Measurements from ENCODE around the gene TIMP2. TPM values are rescaled to one million over a fixed set of nuclear protein-coding genes. Genes with fewer than 3 reads are reported as not detected.

The TIMP2 gene
- polyA plus RNA-seq, 2 of the 4 experiments (the other 2 are of a cell fraction), result 68.1 to 166 TPM

GRCh38 chr17:78831688-78832540, 93.3 kb downstream of the TIMP2 start:
- no peak for DNase-seq (ENCODE audit: low read depth in 1 of 2, low spot score in 1 of 2)
- no peak overlapping the region for H3K4me2 ChIP-seq
- POLR2A ChIA-PET, result no interaction called here
- no peak for TF ChIP-seq NR3C1 (IDR thresholded peaks at IDR 0.05)
- TF ChIP-seq NPAS2 (CRISPR knock-in tag; IDR thresholded peaks at IDR 0.05; ENCODE audit: borderline replicate concordance), result no peak
- TF ChIP-seq MAZ (IDR thresholded peaks at IDR 0.05; ENCODE audit: borderline replicate concordance, low read depth, low read length), result no peak
- TF ChIP-seq HOXB5 (CRISPR knock-in tag; IDR thresholded peaks at IDR 0.05), result no peak
- TF ChIP-seq TP53 (CRISPR knock-in tag; IDR thresholded peaks at IDR 0.05), result no peak
- no peak for TF ChIP-seq ATOH8 (CRISPR knock-in tag; IDR thresholded peaks at IDR 0.05; ENCODE audit: low read depth)
- no peak for TF ChIP-seq KDM1A (IDR thresholded peaks at IDR 0.05; ENCODE audit: low read depth)
- TF ChIP-seq ZSCAN20 (CRISPR knock-in tag; IDR thresholded peaks at IDR 0.05), result no peak
- no peak; the same call in 1 of the 2 replicates for TF ChIP-seq POLR2AphosphoS2 (conservative IDR thresholded peaks at IDR 0.05; ENCODE audit: low read length)
- no peak for TF ChIP-seq KDM5A (IDR thresholded peaks at IDR 0.05)
- no peak for TF ChIP-seq EHMT2 (IDR thresholded peaks at IDR 0.05; ENCODE audit: low read depth)
- TF ChIP-seq HOXB13 (CRISPR knock-in tag; IDR thresholded peaks at IDR 0.05; ENCODE audit: low read depth), result no peak
- TF ChIP-seq, protein P1, sequence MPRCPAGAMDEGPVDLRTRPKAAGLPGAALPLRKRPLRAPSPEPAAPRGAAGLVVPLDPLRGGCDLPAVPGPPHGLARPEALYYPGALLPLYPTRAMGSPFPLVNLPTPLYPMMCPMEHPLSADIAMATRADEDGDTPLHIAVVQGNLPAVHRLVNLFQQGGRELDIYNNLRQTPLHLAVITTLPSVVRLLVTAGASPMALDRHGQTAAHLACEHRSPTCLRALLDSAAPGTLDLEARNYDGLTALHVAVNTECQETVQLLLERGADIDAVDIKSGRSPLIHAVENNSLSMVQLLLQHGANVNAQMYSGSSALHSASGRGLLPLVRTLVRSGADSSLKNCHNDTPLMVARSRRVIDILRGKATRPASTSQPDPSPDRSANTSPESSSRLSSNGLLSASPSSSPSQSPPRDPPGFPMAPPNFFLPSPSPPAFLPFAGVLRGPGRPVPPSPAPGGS (IDR thresholded peaks at IDR 0.05), result no peak
- TF ChIP-seq, protein P2, sequence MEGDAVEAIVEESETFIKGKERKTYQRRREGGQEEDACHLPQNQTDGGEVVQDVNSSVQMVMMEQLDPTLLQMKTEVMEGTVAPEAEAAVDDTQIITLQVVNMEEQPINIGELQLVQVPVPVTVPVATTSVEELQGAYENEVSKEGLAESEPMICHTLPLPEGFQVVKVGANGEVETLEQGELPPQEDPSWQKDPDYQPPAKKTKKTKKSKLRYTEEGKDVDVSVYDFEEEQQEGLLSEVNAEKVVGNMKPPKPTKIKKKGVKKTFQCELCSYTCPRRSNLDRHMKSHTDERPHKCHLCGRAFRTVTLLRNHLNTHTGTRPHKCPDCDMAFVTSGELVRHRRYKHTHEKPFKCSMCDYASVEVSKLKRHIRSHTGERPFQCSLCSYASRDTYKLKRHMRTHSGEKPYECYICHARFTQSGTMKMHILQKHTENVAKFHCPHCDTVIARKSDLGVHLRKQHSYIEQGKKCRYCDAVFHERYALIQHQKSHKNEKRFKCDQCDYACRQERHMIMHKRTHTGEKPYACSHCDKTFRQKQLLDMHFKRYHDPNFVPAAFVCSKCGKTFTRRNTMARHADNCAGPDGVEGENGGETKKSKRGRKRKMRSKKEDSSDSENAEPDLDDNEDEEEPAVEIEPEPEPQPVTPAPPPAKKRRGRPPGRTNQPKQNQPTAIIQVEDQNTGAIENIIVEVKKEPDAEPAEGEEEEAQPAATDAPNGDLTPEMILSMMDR (IDR thresholded peaks at IDR 0.05), result no peak
- no peak for TF ChIP-seq HDAC2 (IDR thresholded peaks at IDR 0.05)
- no peak for TF ChIP-seq EHF (CRISPR knock-in tag; IDR thresholded peaks at IDR 0.05)
- TF ChIP-seq ZFP36 (IDR thresholded peaks at IDR 0.05; ENCODE audit: borderline replicate concordance, partially characterized antibody), result no peak
- TF ChIP-seq HMGXB4 (CRISPR knock-in tag; IDR thresholded peaks at IDR 0.05; ENCODE audit: borderline replicate concordance), result no peak
- TF ChIP-seq TFCP2L1 (CRISPR knock-in tag; IDR thresholded peaks at IDR 0.05), result no peak
- no peak overlapping the region for H3K27ac ChIP-seq
- no peaks in the 10 kb centered on the region for H3K9me3 ChIP-seq
- ATAC-seq, result no peak
- WGBS (ENCODE audit: missing lambda C conversion rate), result 91% methylated on average over 15 of the region's 15 CpGs
- no peak overlapping the region for H3K4me3 ChIP-seq
- no peak for FAIRE-seq
- H3K4me1 ChIP-seq, result no peaks in the 10 kb centered on the region
- CTCF ChIA-PET, result interaction anchor here (0.7 to 1.5 kb wide), 5 partner anchors 9 to 335 kb away, joined by 3 to 4 read pairs (median 4); no protein-coding TSS in a partner anchor

GRCh38 chr17:78829477-78829876, 95.7 kb downstream of the TIMP2 start:
- ChIA-PET POLR2A (no interaction called here), CTCF (interaction anchor here (0.6 to 1.6 kb wide), 5 partner anchors 8 to 148 kb away, joined by 3 to 5 read pairs (median 4); no protein-coding TSS in a partner anchor)
- no peak for ATAC-seq

More at GRCh38 chr17:78829477-78829876, 95.7 kb downstream of the TIMP2 start:
- FAIRE-seq (no peak), DNase-seq (ENCODE audit: low read depth in 1 of 2, low spot score in 1 of 2) (no peak)
- H3K9me3 ChIP-seq, result no peaks in the 10 kb centered on the region
- H3K27ac ChIP-seq, result no peak overlapping the region
- no peak for TF ChIP-seq ZFP36 (IDR thresholded peaks at IDR 0.05; ENCODE audit: borderline replicate concordance, partially characterized antibody)
- no peak for TF ChIP-seq JUN (IDR thresholded peaks at IDR 0.05)
- no peak for TF ChIP-seq ATOH8 (CRISPR knock-in tag; IDR thresholded peaks at IDR 0.05; ENCODE audit: low read depth)
- 94% methylated on average over 6 of the region's 6 CpGs for WGBS (ENCODE audit: missing lambda C conversion rate)
- H3K4me1 ChIP-seq, result no peaks in the 10 kb centered on the region
- no peak overlapping the region for H3K4me2 ChIP-seq
- no peak overlapping the region for H3K4me3 ChIP-seq
